ENCODE data around the gene LAMA3.

Gene LAMA3

DNA sequence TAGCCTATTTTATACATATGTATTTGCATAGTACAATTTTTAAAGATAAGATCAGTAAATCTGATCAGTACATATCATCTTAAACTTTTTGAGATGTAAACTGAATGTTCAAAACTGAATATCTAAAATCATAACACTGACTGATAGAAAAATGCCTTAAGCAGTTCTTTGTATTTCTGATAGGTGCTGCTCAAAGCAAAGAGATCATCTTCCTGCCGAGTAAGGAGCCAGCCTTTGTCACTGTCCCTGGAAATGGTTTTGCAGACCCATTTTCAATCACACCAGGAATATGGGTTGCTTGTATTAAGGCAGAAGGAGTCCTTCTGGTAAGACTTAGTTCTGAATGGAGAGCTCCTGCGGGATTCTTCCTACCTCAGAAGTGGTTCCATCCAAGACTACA is 135.0 kb downstream of the LAMA3 start:
- ATAC-seq (no peak), DNase-seq (ENCODE audit: low spot score in 2 of 2) (no peak)
- H3K36me3 Mint-ChIP-seq = no peaks in the 10 kb centered on the region
- H3K4me3 Mint-ChIP-seq = no peak overlapping the region
- no peak overlapping the region for H3K27ac Mint-ChIP-seq
- H3K4me1 Mint-ChIP-seq = peaks cover 6% of the 10 kb centered on the region
- H3K9me3 Mint-ChIP-seq = no peaks in the 10 kb centered on the region

DNA sequence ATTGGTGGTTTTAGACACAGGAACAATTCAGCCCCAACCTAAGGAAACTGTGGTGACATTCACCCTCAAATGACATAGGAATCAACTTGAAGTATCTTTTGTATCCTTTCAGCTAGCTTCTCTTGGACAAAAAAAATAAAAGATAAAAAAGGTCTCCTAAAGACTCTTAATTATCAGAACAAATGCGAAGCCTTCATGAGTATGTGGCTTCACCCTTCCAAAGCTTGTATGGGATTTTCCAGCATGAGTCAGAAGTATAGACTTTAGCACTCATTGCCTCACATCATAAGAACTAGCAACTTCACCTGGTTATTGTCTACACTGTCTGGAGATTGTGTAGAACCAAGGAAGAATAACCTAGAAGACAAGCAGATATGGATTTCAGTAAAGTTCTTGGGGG is 135.4 kb downstream of the LAMA3 start:
- DNase-seq (ENCODE audit: low spot score in 2 of 2) (no peak), ATAC-seq (no peak)
- peaks cover 6% of the 10 kb centered on the region for H3K4me1 Mint-ChIP-seq

DNA sequence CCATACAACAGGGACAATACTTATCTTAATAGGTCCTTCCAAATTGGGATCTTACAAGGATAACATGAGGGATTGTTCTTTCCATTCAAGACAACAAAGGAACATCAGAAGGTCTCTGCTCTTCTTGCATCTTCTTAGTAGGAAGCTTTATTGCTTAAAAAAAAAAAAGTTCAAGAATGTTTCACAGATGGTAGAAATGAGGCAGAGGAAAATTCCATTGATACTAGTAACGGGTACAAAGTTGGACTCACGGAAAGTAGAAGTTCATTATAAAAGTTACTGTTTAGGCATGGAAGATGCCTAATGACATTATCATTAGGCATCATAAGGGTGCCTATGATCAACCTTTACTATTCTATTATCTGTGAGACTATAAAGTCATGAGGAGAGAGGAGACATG is 136.2 kb downstream of the LAMA3 start:
- Mint-ChIP-seq H3K36me3 (no peaks in the 10 kb centered on the region), H3K4me3 (no peak overlapping the region), H3K4me1 (peaks cover 6% of the 10 kb centered on the region), H3K9me3 (no peaks in the 10 kb centered on the region), H3K27ac (no peak overlapping the region)
- DNase-seq (ENCODE audit: low spot score in 2 of 2) (no peak), ATAC-seq (no peak)

More for the DNA sequence above, 135.4 kb downstream of the LAMA3 start:
- H3K36me3 Mint-ChIP-seq = no peaks in the 10 kb centered on the region
- H3K27ac Mint-ChIP-seq = no peak overlapping the region
- no peaks in the 10 kb centered on the region for H3K9me3 Mint-ChIP-seq
- no peak overlapping the region for H3K4me3 Mint-ChIP-seq

DNA sequence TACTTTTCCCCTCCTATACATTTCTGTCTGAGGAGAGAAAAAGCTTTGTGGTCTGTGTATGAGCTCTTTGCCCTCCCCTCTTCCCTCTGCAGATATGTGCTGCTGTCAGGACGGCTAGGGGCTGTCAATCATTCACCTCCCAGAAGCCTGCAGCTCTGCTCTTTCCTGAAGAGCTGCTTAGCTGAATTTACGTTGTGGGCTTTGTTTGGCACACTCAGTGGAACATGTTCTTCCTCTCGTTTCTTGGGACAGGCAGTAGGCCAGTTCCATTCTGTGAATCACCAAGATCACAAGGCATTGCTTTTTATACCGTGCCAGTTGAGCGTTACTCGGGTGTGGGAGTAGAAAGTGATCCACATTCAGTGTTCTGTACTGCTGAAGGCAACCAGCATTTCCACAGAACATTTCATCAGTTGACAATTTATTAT is 136.7 kb downstream of the LAMA3 start:
- ATAC-seq (no peak), DNase-seq (ENCODE audit: low spot score in 2 of 2) (no peak)
- no peak overlapping the region for H3K27ac Mint-ChIP-seq
- no peaks in the 10 kb centered on the region for H3K9me3 Mint-ChIP-seq
- no peak overlapping the region for H3K4me3 Mint-ChIP-seq
- H3K4me1 Mint-ChIP-seq = peaks cover 6% of the 10 kb centered on the region
- H3K36me3 Mint-ChIP-seq = no peaks in the 10 kb centered on the region

DNA sequence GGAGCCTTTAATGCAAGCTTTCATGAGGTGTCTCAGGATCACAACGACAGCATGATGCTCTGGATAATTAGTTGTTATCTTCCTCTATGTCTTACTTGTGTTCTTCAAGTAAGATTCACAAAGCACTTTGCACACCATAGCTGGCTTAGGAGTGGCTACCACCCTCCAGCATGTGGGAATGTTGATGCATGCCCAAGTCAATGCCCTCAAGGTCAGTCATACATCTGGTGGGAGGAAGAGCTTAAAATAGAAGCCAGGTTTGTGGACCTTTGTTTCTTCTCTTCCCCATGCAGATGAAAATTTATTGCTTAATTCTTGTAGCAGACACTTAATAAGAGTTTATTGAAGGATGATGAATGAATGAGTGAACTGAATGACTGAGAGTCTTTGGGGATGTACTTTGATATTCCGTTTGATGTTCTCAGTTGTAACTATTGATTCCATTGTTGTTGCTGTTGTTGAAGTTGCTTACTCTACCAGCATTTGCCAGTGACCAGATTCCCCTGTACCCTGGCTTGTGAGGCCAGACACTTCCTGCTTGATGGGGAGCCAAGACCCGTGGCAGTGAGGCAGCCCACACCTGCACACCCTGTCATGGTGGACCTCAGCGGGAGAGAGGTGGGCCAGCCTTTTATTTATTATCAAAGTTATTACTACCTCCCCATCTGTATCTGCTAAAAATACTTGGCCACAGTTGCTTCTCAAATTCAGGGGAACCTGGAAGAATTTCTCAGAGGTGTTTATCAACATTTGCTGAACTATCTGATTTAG is 137.8 kb downstream of the LAMA3 start:
- Mint-ChIP-seq H3K4me1 (peaks cover 6% of the 10 kb centered on the region), H3K27ac (peak overlapping the region; percentile 92), H3K4me3 (no peak overlapping the region), H3K36me3 (no peaks in the 10 kb centered on the region), H3K9me3 (no peaks in the 10 kb centered on the region)
- DNase-seq (ENCODE audit: low spot score in 2 of 2) (no peak), ATAC-seq (no peak)

DNA sequence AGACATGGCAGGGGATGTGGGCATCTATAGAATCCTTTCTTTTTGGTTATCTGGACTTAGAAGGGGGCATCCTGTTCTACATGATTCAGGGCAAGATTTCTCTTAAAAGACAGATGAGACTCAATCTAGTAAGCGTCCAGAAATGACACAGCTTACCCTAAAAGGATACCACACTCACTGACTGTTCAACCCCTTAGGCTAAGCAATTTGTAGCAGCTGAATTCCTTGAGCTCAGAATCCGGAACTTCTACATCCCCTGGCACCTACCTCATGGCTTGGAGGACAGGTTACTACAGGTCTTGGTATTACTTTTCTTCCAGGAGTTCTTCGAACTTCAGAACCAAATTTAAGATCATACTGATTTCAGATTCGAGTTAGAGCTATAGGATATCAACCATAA is 138.4 kb downstream of the LAMA3 start:
- peak; percentile 56 for ATAC-seq
- Mint-ChIP-seq H3K27ac (peak overlapping the region; percentile 92), H3K4me3 (no peak overlapping the region), H3K9me3 (no peaks in the 10 kb centered on the region), H3K4me1 (peaks cover 6% of the 10 kb centered on the region), H3K36me3 (no peaks in the 10 kb centered on the region)
- DNase-seq (ENCODE audit: low spot score in 2 of 2) = no peak

DNA sequence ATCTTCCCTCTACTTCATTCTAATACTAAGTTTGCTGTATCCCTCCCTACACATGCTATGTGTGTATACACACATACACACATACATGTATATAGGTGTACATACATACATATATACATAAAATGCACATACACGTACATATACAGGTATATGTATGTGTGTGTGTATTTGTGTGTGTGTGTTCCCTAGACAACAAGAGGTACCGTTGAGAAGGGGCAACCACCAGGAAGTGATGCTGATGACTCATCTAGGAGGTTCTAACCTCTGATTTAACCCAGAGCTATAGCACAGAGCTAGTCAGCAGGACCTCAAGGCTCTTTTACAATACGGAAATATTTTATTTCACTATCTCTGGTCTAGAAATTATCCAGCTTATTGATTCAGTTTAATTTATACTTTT is 139.2 kb downstream of the LAMA3 start:
- Mint-ChIP-seq H3K4me1 (peaks cover 6% of the 10 kb centered on the region), H3K36me3 (no peaks in the 10 kb centered on the region), H3K4me3 (no peak overlapping the region), H3K9me3 (no peaks in the 10 kb centered on the region), H3K27ac (peak overlapping the region; percentile 92)
- DNase-seq (ENCODE audit: low spot score in 2 of 2) (no peak), ATAC-seq (peak; percentile 100)

DNA sequence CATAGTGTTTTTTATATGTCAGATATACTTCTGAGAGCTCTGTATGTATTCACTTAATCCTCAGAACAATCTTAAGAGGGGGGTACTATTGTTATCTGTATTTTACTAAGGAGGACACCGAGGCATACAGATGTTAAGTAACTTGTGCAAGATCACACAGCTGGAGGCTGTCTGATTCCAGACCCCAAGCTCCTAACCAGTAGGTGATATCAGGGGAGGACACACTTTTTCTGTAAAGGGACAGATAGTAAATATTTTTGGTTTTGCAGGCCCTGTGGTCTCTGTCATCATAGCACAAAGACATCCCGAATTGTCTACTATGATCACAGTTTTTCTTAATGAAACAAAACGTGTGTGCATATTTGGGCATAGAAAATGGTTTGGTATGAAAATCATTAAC is 143.7 kb downstream of the LAMA3 start:
- Mint-ChIP-seq H3K4me1 (peaks cover 6% of the 10 kb centered on the region), H3K36me3 (no peaks in the 10 kb centered on the region), H3K27ac (no peak overlapping the region), H3K4me3 (no peak overlapping the region), H3K9me3 (no peaks in the 10 kb centered on the region)
- ATAC-seq (no peak), DNase-seq (ENCODE audit: low spot score in 2 of 2) (no peak)

DNA sequence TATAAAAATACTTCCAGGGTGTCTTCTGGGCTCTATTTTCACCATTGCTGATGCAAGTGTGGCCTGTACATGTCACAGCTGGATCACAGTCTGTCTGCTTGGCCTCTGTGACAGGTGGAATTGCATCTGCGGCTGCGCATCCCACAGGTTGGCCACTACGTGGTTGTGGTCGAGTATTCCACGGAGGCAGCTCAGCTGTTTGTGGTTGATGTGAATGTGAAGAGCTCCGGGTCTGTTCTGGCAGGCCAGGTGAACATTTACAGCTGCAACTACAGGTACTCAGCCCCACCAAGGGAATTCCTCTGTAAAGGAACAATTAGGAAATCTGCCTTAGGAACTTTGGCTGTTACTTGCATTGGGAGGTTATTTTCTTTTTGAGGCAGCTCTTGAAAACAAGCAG is 144.5 kb downstream of the LAMA3 start:
- no peak for DNase-seq (ENCODE audit: low spot score in 2 of 2)
- ATAC-seq = no peak
- Mint-ChIP-seq H3K36me3 (no peaks in the 10 kb centered on the region), H3K9me3 (no peaks in the 10 kb centered on the region), H3K27ac (no peak overlapping the region), H3K4me3 (no peak overlapping the region), H3K4me1 (peaks cover 2% of the 10 kb centered on the region)

DNA sequence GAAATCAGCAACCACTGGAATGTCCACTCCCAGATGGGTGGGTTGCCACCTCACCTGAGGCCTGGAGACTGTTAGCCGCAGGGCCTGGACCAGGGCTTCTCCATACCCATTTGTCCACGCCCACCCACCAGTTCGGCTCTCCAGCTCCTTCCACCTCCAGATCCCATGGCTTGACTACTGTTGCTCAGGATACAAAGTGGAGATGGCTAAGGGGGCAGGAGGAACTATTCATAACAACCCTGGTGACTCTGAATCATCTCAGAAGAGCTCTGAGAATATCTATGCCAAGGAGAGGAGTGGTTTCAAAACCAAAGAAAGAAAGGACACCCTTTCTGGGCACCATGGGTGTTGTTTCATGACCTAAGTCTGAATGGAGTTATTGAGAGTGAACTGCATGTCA is 145.8 kb downstream of the LAMA3 start:
- peaks cover 9% of the 10 kb centered on the region for H3K4me1 Mint-ChIP-seq
- H3K36me3 Mint-ChIP-seq = no peaks in the 10 kb centered on the region
- ATAC-seq = peak; percentile 55
- no peak for DNase-seq (ENCODE audit: low spot score in 2 of 2)
- no peak overlapping the region for H3K4me3 Mint-ChIP-seq
- H3K9me3 Mint-ChIP-seq = no peaks in the 10 kb centered on the region
- H3K27ac Mint-ChIP-seq = no peak overlapping the region

DNA sequence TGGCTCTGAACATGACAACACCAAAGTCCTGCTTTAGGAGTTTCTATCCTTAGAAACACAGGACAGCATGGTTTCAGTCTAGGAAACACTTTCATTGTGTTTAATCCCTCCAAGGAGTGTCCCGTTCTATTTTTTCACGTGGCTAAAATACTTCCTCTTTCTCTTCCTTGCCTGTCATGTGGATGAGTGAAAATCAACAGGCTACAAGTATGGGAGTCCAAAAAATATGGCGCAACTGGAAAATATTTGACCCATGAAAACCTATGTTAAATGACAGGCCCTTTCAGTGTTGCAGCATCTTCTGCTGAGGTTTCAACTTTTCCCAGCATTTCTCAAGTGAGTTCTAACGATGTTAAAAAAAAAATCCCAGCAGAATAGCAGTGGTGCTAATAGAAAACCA is 146.3 kb downstream of the LAMA3 start:
- no peaks in the 10 kb centered on the region for H3K36me3 Mint-ChIP-seq
- ATAC-seq (no peak), DNase-seq (ENCODE audit: low spot score in 2 of 2) (no peak)
- H3K4me1 Mint-ChIP-seq = peaks cover 9% of the 10 kb centered on the region
- no peak overlapping the region for H3K27ac Mint-ChIP-seq
- no peaks in the 10 kb centered on the region for H3K9me3 Mint-ChIP-seq
- no peak overlapping the region for H3K4me3 Mint-ChIP-seq

DNA sequence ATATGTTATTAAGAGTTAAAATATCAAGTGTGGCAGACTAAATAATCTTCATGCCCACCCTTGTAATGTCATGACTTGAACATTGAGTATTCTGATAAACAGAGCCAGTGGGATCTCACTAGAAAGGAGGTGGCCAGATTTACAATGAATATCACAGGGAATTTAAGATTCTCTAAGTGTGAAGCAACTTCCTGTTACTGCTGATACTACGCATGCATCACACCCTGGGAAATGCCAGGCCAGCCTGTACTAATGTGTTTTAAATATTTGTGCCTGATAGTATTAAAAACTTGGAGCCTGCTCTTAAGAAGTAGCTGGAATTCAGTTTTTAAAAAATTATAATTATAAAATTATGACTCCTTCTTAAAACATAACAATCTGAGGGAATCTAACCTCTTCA is 148.3 kb downstream of the LAMA3 start:
- no peak for ATAC-seq
- peaks cover 9% of the 10 kb centered on the region for H3K4me1 Mint-ChIP-seq
- H3K36me3 Mint-ChIP-seq = no peaks in the 10 kb centered on the region
- H3K4me3 Mint-ChIP-seq = no peak overlapping the region
- no peak overlapping the region for H3K27ac Mint-ChIP-seq
- no peak for DNase-seq (ENCODE audit: low spot score in 2 of 2)
- H3K9me3 Mint-ChIP-seq = no peaks in the 10 kb centered on the region

DNA sequence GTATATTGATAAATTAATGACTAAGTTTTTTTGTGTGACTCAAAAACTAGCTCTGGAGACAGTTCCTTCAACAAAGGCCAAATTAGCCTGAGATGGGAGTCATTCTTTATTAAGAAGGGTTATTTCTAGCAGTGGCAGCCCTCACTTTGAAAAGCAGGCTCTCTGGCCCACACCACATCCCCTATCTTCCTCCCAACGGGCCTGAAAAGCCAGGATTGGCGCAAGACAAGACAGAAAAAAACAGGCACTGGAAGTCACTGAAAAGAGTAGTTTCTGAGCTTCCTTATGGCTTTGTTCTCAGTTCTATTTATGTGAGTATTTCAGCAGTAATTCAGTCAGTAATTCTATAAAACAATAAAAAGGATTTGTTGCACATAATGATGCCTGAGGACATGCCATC is 149.0 kb downstream of the LAMA3 start:
- Mint-ChIP-seq H3K9me3 (no peaks in the 10 kb centered on the region), H3K27ac (no peak overlapping the region), H3K4me1 (peaks cover 9% of the 10 kb centered on the region), H3K36me3 (no peaks in the 10 kb centered on the region), H3K4me3 (no peak overlapping the region)
- ATAC-seq = no peak
- no peak for DNase-seq (ENCODE audit: low spot score in 2 of 2)

DNA sequence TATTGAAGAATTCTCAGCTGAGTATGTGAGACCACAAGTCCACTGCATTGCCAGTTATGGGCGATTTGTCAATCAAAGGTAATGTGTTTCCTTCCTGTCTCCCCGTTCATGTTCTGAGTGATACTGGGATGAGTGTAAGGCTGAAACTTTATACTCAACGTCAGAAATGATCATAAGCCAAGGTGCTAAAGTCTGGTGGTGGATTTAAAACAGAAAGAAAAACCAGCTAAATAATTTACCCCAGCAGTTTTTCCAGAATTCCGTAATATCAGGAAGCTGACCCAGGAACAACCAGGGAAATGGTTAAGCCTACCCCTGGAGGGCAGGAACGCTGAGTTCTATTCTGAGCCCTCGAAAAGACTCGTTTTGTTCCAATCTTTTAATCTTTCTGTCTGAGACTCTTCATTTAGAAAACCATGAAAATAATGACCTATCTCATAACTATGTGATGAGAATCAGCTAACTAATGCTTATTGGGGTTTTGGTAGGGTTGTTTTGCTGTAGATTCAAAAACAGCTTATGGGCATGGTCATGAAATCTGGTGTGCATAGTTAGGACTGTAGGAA is 149.6 kb downstream of the LAMA3 start:
- ATAC-seq = peak; percentile 95
- DNase-seq (ENCODE audit: low spot score in 2 of 2) = no peak
- Mint-ChIP-seq H3K36me3 (no peaks in the 10 kb centered on the region), H3K4me3 (no peak overlapping the region), H3K4me1 (peaks cover 9% of the 10 kb centered on the region), H3K9me3 (no peaks in the 10 kb centered on the region), H3K27ac (no peak overlapping the region)

DNA sequence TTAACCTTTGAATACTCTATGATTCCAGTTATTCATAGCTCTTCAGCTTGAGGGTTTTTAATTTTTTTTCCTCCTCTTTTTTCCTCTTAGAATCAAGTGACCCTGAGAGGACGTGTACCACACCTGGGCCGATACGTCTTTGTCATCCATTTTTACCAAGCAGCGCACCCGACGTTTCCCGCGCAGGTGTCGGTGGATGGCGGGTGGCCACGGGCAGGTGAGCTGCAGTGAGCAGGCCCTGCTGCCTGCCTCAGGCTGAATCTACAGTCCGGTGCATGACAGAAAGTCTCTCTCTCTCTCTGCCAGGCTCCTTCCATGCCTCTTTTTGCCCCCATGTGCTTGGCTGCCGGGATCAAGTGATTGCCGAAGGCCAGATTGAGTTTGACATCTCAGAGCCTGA is 153.1 kb downstream of the LAMA3 start:
- Mint-ChIP-seq H3K27ac (no peak overlapping the region), H3K4me3 (no peak overlapping the region), H3K9me3 (no peaks in the 10 kb centered on the region), H3K4me1 (peaks cover 9% of the 10 kb centered on the region), H3K36me3 (no peaks in the 10 kb centered on the region)
- no peak for ATAC-seq
- no peak for DNase-seq (ENCODE audit: low spot score in 2 of 2)

DNA sequence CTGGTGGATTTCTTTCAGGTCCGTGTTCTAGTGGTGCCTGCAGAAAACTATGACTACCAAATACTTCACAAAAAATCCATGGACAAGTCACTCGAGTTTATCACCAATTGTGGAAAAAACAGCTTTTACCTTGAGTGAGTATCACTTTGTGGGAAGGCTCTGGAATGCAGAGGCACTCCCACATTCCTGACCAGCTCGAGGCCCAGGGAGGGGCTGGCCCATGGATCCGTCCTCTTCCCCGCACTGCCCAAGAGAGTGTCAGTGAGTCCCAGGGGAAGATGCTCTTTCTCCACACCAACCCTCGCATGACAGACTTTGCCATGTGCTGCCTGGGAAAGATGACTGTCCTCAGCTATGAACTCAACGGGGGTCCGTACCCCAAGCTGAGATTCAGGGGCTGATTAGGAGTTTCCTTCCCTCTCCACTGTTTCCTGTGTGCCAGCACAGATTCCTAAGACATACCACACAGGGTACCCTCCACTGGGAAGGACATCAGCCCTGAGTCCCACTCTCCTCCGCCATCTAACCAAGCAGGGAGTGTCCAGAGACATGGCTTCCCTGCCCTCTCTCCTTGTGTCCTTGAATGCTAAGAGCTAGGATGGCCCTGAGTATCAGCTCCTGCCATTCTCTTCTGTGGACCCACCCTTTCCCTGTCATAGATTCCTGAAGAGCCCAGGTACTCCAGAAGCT is 155.9 kb downstream of the LAMA3 start:
- ATAC-seq (no peak), DNase-seq (ENCODE audit: low spot score in 2 of 2) (no peak)
- peak overlapping the region; percentile 67 for H3K27ac Mint-ChIP-seq

More for the DNA sequence above, 155.9 kb downstream of the LAMA3 start:
- Mint-ChIP-seq H3K36me3 (no peaks in the 10 kb centered on the region), H3K4me3 (no peak overlapping the region), H3K9me3 (no peaks in the 10 kb centered on the region), H3K4me1 (no peaks in the 10 kb centered on the region)
